GM19351 (cell line): ENCODE data around the gene TMC1.
"Not testable (repeated sequence)": the region's sequence is repeated elsewhere in the genome, so short reads cannot be mapped to it uniquely, and the experiment has no call there.

Experiments used
- ATAC-seq: cut with Tn5 transposase; IDR thresholded peaks from one replicate; pipeline ENCODE4 v1.9.1; 2021; ENCODE audit warnings: mild to moderate bottlenecking, moderate library complexity; ENCODE audit not compliant: unreplicated experiment

TMC1 gene

GRCh38 chr9:72809586-72809985, 288.2 kb downstream of the TMC1 start:
- no peak for ATAC-seq

GRCh38 chr9:72812559-72813111, 291.2 kb downstream of the TMC1 start:
- no peak for ATAC-seq

- no peak for ATAC-seq
Observed at GRCh38 chr9:72813544-72813943, 292.1 kb downstream of the TMC1 start.

GRCh38 chr9:72814083-72814597, 292.7 kb downstream of the TMC1 start:
- no peak for ATAC-seq

- ATAC-seq, result no peak
Observed at GRCh38 chr9:72816666-72817065, 295.3 kb downstream of the TMC1 start.

- peak; percentile 42 for ATAC-seq
Observed at GRCh38 chr9:72817413-72817812, 296.0 kb downstream of the TMC1 start.

GRCh38 chr9:72818385-72818784, 297.0 kb downstream of the TMC1 start:
- no peak for ATAC-seq

- ATAC-seq, result no peak
Observed at GRCh38 chr9:72823971-72824370, 302.6 kb downstream of the TMC1 start.

GRCh38 chr9:72826996-72827949, 305.9 kb downstream of the TMC1 start:
- no peak for ATAC-seq

GRCh38 chr9:72827950-72828731, 306.7 kb downstream of the TMC1 start:
- no peak for ATAC-seq

GRCh38 chr9:72834994-72835393, 313.6 kb downstream of the TMC1 start:
- no peak for ATAC-seq

- no peak for ATAC-seq
Observed at GRCh38 chr9:72836790-72837189, 315.4 kb downstream of the TMC1 start.

- no peak for ATAC-seq
Observed at GRCh38 chr9:72839085-72839484, 317.7 kb downstream of the TMC1 start.

- ATAC-seq, result no peak
Observed at GRCh38 chr9:72843520-72844439, 322.4 kb downstream of the TMC1 start.

GRCh38 chr9:72844440-72844768, 323.0 kb downstream of the TMC1 start:
- ATAC-seq, result no peak

GRCh38 chr9:72845052-72845451, 323.6 kb downstream of the TMC1 start:
- ATAC-seq, result not testable (repeated sequence)

- not testable (repeated sequence) for ATAC-seq
Observed at GRCh38 chr9:72850209-72850608, 328.8 kb downstream of the TMC1 start.

- ATAC-seq, result no peak
Observed at GRCh38 chr9:72855321-72855720, 333.9 kb downstream of the TMC1 start.

GRCh38 chr9:72855890-72856523, 334.6 kb downstream of the TMC1 start:
- no peak for ATAC-seq
